Immature natural killer cell (primary cell): ENCODE measurements around the gene C5orf58. TPM values are rescaled to one million over a fixed set of nuclear protein-coding genes. Genes with fewer than 3 reads are reported as not detected.
A peak's percentile ranks its signal among the peaks of the same experiment; 100 is the strongest.

Source experiments
- DNase-seq, 3 donors: peaks; one replicate each; pipeline ENCODE4 v3.0.0; 2022; ENCODE audit warnings: mixed read lengths in 1 of 3
- H3K27ac Mint-ChIP-seq, 6 donors: one replicate each; pipeline ENCODE4 v1.8.0; 2020; ENCODE audit warnings: mixed read lengths in 6 of 6, mild to moderate bottlenecking in 5 of 6, inconsistent platforms in 4 of 6, moderate library complexity in 3 of 6
- H3K27me3 Mint-ChIP-seq, 3 donors: one replicate each; pipeline ENCODE4 v1.8.0; 2020 to 2021; ENCODE audit warnings: low read depth in 3 of 3, mild to moderate bottlenecking in 3 of 3, mixed read lengths in 3 of 3, moderate library complexity in 3 of 3, inconsistent platforms in 1 of 3
- H3K36me3 Mint-ChIP-seq, 3 donors: one replicate each; pipeline ENCODE4 v1.8.0; 2020; ENCODE audit warnings: mixed read lengths in 3 of 3, inconsistent platforms in 2 of 3, mild to moderate bottlenecking in 2 of 3
- H3K4me1 Mint-ChIP-seq, 2 donors: one replicate each; pipeline ENCODE4 v1.8.0; 2020; ENCODE audit warnings: inconsistent platforms in 2 of 2, mild to moderate bottlenecking in 2 of 2, mixed read lengths in 2 of 2, moderate library complexity in 1 of 2
- H3K4me3 Mint-ChIP-seq, 5 donors: one replicate each; pipeline ENCODE4 v1.8.0; 2020; ENCODE audit warnings: mild to moderate bottlenecking in 5 of 5, mixed read lengths in 5 of 5, inconsistent platforms in 3 of 5, moderate library complexity in 3 of 5
- H3K9me3 Mint-ChIP-seq, 6 donors: one replicate each; pipeline ENCODE4 v1.8.0; 2020; ENCODE audit warnings: mild to moderate bottlenecking in 6 of 6, mixed read lengths in 6 of 6, inconsistent platforms in 4 of 6, moderate library complexity in 3 of 6
- polyA plus RNA-seq, 3 donors: library from polyadenylated mRNA; unstranded; fragments of 300-500 nt; fragmentation: Illumina TruSeq; gene quantifications; one replicate each; pipeline ENCODE4 v1.2.3, GENCODE V29; 2021

The C5orf58 gene
- polyA plus RNA-seq, 3 donors from 2014 or later, result 0.23 to 1.9 TPM; not detected in 1

DNA sequence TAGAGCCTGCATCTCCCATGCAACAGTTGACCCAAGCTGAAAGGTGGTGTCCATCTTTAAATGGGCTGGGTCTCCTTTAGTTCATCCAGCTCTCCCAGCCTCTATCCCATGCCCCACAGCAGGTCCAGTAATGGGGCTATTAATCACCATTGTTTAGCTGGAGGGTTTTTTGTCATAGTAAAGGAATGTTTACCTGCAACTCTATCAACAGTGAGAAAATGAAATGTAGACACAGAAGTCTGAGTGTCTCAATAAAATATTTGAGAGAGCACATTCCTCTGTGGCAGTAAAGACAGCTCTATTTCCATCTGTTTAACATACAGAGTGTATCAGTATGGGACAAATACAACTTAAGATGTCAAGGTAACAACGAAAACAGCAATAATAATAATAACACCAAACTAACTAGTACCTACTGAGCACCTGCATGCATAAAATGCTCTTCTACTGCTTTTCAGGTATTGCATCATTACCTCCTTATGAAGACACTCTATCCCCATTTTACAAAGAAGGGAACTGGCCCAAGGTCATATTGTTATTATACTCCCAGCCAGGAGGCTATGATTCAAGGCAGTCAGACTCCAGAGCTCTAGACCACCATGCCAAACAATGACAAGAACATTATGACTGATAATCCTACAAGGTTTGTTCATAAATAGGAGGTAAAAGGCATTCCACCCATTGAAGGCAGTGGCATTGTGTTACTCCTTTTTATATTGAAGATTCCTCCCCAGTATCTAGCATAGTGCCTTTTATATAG is 21.0 kb upstream of the C5orf58 start:
- H3K4me1 Mint-ChIP-seq, result no peaks in the 10 kb centered on the region
- DNase-seq, result no peak
- peaks cover 0 to 2% (median 0%) of the 10 kb centered on the region in 6 donors for H3K9me3 Mint-ChIP-seq
- H3K27me3 Mint-ChIP-seq, result peaks cover 0 to 6% (median 5%) of the 10 kb centered on the region in 3 donors
- H3K27ac Mint-ChIP-seq, result no peak overlapping the region
- H3K4me3 Mint-ChIP-seq, result no peak overlapping the region
- no peaks in the 10 kb centered on the region for H3K36me3 Mint-ChIP-seq

GRCh38 chr5:170216257-170216864 is 16.4 kb upstream of the C5orf58 start:
- Mint-ChIP-seq H3K4me1 (no peaks in the 10 kb centered on the region), H3K27me3 (peaks cover 0 to 7% (median 6%) of the 10 kb centered on the region in 3 donors), H3K36me3 (peaks cover 0 to 4% (median 0%) of the 10 kb centered on the region in 3 donors), H3K4me3 (no peak overlapping the region), H3K9me3 (no peaks in the 10 kb centered on the region), H3K27ac (no peak overlapping the region)
- DNase-seq, result no peak

- Mint-ChIP-seq H3K9me3 (no peaks in the 10 kb centered on the region), H3K36me3 (peaks cover 0 to 4% (median 0%) of the 10 kb centered on the region in 3 donors), H3K4me3 (no peak overlapping the region), H3K27me3 (peaks cover 0 to 7% (median 6%) of the 10 kb centered on the region in 3 donors), H3K27ac (no peak overlapping the region), H3K4me1 (no peaks in the 10 kb centered on the region)
- no peak for DNase-seq
Measured at GRCh38 chr5:170217831-170218230, 15.0 kb upstream of the C5orf58 start.

GRCh38 chr5:170218726-170219125 is 14.1 kb upstream of the C5orf58 start:
- Mint-ChIP-seq H3K27ac (no peak overlapping the region), H3K4me3 (no peak overlapping the region), H3K4me1 (no peaks in the 10 kb centered on the region), H3K9me3 (no peaks in the 10 kb centered on the region), H3K27me3 (peaks cover 0 to 7% (median 6%) of the 10 kb centered on the region in 3 donors), H3K36me3 (peaks cover 0 to 4% (median 0%) of the 10 kb centered on the region in 3 donors)
- DNase-seq, result no peak

GRCh38 chr5:170219615-170220014 is 13.2 kb upstream of the C5orf58 start:
- Mint-ChIP-seq H3K27me3 (peaks cover 0 to 7% (median 2%) of the 10 kb centered on the region in 3 donors), H3K27ac (no peak overlapping the region), H3K36me3 (peaks cover 0 to 4% (median 0%) of the 10 kb centered on the region in 3 donors), H3K4me1 (no peaks in the 10 kb centered on the region), H3K4me3 (no peak overlapping the region), H3K9me3 (no peaks in the 10 kb centered on the region)
- DNase-seq, result no peak

DNA sequence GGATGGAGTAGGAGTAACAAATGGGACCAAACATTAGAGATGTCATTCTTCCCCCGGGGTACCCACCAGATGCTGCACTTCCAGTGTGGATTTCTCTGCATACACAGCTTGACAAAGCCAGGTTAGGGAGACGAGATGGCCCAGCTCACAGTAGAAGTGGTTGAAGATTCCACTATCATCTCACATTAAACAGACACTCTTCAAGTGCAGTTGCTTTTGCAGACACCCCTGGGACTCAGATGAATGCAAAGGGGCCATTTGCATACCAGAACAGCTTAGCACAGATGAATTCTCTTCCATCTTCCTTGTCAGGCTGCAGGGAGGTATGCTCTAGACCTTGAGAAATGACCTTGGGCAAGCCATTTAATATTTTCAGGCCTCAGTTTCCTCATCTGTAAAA is 12.6 kb upstream of the C5orf58 start:
- Mint-ChIP-seq H3K27ac (no peak overlapping the region), H3K36me3 (peaks cover 0 to 4% (median 0%) of the 10 kb centered on the region in 3 donors), H3K4me1 (no peaks in the 10 kb centered on the region), H3K4me3 (no peak overlapping the region), H3K27me3 (peaks cover 0 to 7% (median 2%) of the 10 kb centered on the region in 3 donors), H3K9me3 (no peaks in the 10 kb centered on the region)
- no peak for DNase-seq

GRCh38 chr5:170221327-170221741 is 11.5 kb upstream of the C5orf58 start:
- Mint-ChIP-seq H3K27ac (no peak overlapping the region), H3K27me3 (peaks cover 0 to 2% (median 0%) of the 10 kb centered on the region in 3 donors), H3K4me3 (no peak overlapping the region), H3K4me1 (peaks cover 3 to 4% of the 10 kb centered on the region in 2 donors), H3K9me3 (no peaks in the 10 kb centered on the region), H3K36me3 (peaks cover 0 to 4% (median 0%) of the 10 kb centered on the region in 3 donors)
- DNase-seq, result no peak

DNA sequence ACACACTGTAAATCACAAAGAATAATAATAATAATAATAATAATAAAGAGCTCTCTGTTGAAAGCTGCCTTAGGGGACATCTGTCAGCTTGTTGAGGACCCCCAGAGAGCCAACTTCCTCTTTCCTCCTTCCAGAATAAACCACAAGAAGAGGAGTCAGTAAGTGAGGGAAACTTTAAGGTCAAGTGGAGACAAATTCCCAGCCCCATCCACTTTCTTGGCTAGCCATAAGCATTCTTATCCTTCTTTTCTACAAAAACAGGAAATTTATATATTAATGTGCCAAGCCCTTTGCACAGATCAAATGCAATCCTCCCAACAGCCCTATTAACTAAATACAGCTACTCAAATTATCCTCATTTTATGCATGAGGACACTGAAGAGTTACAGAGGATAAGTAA is 9.4 kb upstream of the C5orf58 start:
- H3K27me3 Mint-ChIP-seq, result peaks cover 0 to 2% (median 0%) of the 10 kb centered on the region in 3 donors
- no peak overlapping the region for H3K4me3 Mint-ChIP-seq
- no peak overlapping the region for H3K27ac Mint-ChIP-seq
- no peak for DNase-seq
- no peaks in the 10 kb centered on the region for H3K9me3 Mint-ChIP-seq
- peaks cover 3 to 4% of the 10 kb centered on the region in 2 donors for H3K4me1 Mint-ChIP-seq
- H3K36me3 Mint-ChIP-seq, result peaks cover 0 to 4% (median 0%) of the 10 kb centered on the region in 3 donors

- H3K4me1 Mint-ChIP-seq, result peaks cover 3 to 4% of the 10 kb centered on the region in 2 donors
- peaks cover 0 to 7% (median 0%) of the 10 kb centered on the region in 3 donors for H3K36me3 Mint-ChIP-seq
- peaks cover 0 to 2% (median 0%) of the 10 kb centered on the region in 3 donors for H3K27me3 Mint-ChIP-seq
- H3K9me3 Mint-ChIP-seq, result no peaks in the 10 kb centered on the region
- DNase-seq, result no peak
- no peak overlapping the region for H3K27ac Mint-ChIP-seq
- no peak overlapping the region for H3K4me3 Mint-ChIP-seq
Measured at GRCh38 chr5:170223906-170224305, 8.9 kb upstream of the C5orf58 start.

DNA sequence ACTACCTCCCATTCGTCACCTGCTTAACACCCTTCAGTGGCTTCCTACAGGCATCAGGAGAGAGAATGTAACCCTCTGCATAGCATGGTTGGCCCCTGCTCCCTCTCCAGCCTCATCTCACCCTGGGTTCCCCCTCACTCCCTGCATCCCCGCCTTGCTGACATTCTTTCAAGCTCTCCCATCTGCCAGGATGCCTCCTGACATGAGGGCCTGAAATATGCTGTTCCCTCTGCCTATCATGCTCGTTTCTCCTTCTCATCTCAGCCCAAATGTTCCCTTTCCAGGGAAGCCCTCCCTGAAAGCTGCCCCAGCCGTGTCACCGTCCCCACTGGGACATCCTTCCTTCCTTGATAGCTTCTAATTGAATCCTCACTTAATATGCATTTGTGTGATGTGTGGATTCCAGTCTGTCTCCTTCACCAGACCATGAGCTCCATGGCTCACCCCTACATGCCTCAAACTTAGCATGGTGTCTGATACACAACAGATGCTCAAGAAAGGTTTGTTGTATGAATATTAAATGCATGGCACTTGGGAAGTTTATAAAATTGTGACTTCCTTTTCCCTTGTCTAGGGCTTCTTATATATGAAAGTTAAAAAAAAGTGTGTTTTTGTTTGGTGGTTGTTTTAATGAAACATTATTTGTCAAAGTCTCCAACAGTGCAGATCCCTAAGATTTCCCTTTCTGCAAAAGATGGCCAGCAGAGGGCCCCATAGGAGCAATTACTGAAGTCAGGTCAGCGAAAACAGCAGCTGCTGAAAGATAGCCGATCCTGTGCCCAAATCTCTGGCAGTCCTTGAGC is 7.3 kb upstream of the C5orf58 start:
- peak; percentile 55 to 64 (median 56) for DNase-seq
- H3K27ac Mint-ChIP-seq, result no peak overlapping the region
- H3K27me3 Mint-ChIP-seq, result no peaks in the 10 kb centered on the region
- H3K36me3 Mint-ChIP-seq, result peaks cover 0 to 4% (median 0%) of the 10 kb centered on the region in 3 donors
- H3K4me1 Mint-ChIP-seq, result peaks cover 3 to 4% of the 10 kb centered on the region in 2 donors
- no peaks in the 10 kb centered on the region for H3K9me3 Mint-ChIP-seq
- H3K4me3 Mint-ChIP-seq, result no peak overlapping the region

GRCh38 chr5:170226129-170226615 is 6.6 kb upstream of the C5orf58 start:
- Mint-ChIP-seq H3K4me1 (peaks cover 3 to 4% of the 10 kb centered on the region in 2 donors), H3K4me3 (no peak overlapping the region), H3K9me3 (no peaks in the 10 kb centered on the region), H3K27me3 (no peaks in the 10 kb centered on the region), H3K27ac (no peak overlapping the region), H3K36me3 (peaks cover 0 to 3% (median 0%) of the 10 kb centered on the region in 3 donors)
- DNase-seq, result no peak

DNA sequence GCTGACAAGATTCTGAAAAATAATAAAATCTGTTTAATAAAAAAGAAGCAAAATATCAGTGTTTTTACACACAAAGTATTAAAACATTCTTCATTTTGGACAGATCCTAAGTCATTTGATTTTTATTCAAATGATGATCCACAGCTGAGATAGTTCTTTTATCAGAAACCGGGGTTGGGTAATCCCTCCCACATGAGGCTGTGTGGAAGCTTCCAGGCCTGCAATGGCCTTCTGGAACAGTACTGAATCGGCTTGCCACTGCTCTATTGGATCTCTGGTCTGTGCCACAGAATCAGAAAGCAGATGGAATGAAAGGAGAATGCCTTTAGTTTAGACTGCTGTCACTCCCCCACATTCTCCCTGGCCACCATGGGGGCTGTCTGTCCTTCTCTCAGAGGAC is 6.1 kb upstream of the C5orf58 start:
- no peak overlapping the region for H3K4me3 Mint-ChIP-seq
- H3K27me3 Mint-ChIP-seq, result no peaks in the 10 kb centered on the region
- DNase-seq, result no peak
- H3K9me3 Mint-ChIP-seq, result no peaks in the 10 kb centered on the region
- no peak overlapping the region for H3K27ac Mint-ChIP-seq
- H3K36me3 Mint-ChIP-seq, result peaks cover 0 to 3% (median 0%) of the 10 kb centered on the region in 3 donors
- peaks cover 3 to 4% of the 10 kb centered on the region in 2 donors for H3K4me1 Mint-ChIP-seq

- Mint-ChIP-seq H3K9me3 (no peaks in the 10 kb centered on the region), H3K4me3 (no peak overlapping the region), H3K27me3 (no peaks in the 10 kb centered on the region), H3K4me1 (peaks cover 3 to 4% of the 10 kb centered on the region in 2 donors), H3K27ac (no peak overlapping the region), H3K36me3 (peaks cover 0 to 7% (median 0%) of the 10 kb centered on the region in 3 donors)
- DNase-seq, result no peak
Measured at GRCh38 chr5:170228762-170229435, 3.9 kb upstream of the C5orf58 start.
